ENCODE measurements around the gene CHKB.

The CHKB gene

DNA sequence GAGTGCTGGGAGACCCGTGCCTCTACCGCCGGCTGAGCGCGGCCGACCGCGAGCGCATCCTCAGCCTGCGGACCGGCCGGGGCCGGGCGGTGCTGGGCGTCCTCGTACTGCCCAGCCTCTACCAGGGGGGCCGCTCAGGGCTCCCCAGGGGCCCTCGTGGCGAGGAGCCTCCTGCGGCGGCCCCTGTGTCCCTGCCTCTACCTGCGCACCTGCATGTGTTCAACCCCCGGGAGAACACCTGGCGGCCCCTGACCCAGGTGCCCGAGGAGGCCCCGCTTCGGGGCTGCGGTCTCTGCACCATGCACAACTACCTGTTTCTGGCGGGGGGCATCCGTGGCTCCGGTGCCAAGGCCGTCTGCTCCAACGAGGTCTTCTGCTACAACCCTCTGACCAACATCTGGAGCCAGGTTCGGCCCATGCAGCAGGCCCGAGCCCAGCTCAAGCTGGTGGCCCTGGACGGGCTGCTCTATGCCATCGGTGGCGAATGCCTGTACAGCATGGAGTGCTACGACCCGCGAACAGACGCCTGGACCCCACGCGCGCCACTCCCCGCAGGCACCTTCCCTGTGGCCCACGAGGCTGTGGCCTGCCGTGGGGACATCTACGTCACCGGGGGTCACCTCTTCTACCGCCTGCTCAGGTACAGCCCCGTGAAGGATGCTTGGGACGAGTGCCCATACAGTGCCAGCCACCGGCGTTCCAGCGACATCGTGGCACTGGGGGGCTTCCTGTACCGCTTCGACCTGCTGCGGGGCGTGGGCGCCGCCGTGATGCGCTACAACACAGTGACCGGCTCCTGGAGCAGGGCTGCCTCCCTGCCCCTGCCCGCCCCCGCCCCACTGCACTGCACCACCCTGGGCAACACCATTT, 33.5 kb downstream of the CHKB start:
- Histone ChIP-seq H3K36me3 (ENCODE audit: control insufficient read depth in 2 of 2, insufficient read depth in 2 of 2, low read length in 2 of 2) (no peaks in the 10 kb centered on the region), H3K9ac (ENCODE audit: low read depth in 1 of 2, low read length in 2 of 2) (peak overlapping the region in 1 of 2 donors; percentile 12), H3K27ac (ENCODE audit: low read depth in 2 of 2, low read length in 2 of 2) (no peak overlapping the region), H3K4me1 (ENCODE audit: control insufficient read depth in 2 of 2, insufficient read depth in 2 of 2, low read length in 2 of 2) (peaks cover 8 to 11% of the 10 kb centered on the region in 2 donors), H3K27me3 (ENCODE audit: control insufficient read depth in 2 of 2, insufficient read depth in 2 of 2, low read length in 2 of 2) (peaks cover 10 to 13% of the 10 kb centered on the region in 2 donors), H3K4me3 (ENCODE audit: low read length in 2 of 2) (peak overlapping the region; percentile 35 to 50), H3K9me3 (ENCODE audit: control insufficient read depth in 2 of 2, low read length in 2 of 2) (no peaks in the 10 kb centered on the region)

- Histone ChIP-seq H3K27ac (ENCODE audit: low read depth in 2 of 2, low read length in 2 of 2) (no peak overlapping the region), H3K4me3 (ENCODE audit: low read length in 2 of 2) (peak overlapping the region; percentile 35 to 50), H3K36me3 (ENCODE audit: control insufficient read depth in 2 of 2, insufficient read depth in 2 of 2, low read length in 2 of 2) (no peaks in the 10 kb centered on the region), H3K27me3 (ENCODE audit: control insufficient read depth in 2 of 2, insufficient read depth in 2 of 2, low read length in 2 of 2) (peaks cover 10 to 13% of the 10 kb centered on the region in 2 donors), H3K9ac (ENCODE audit: low read depth in 1 of 2, low read length in 2 of 2) (peak overlapping the region in 1 of 2 donors; percentile 21), H3K4me1 (ENCODE audit: control insufficient read depth in 2 of 2, insufficient read depth in 2 of 2, low read length in 2 of 2) (peaks cover 8 to 14% of the 10 kb centered on the region in 2 donors), H3K9me3 (ENCODE audit: control insufficient read depth in 2 of 2, low read length in 2 of 2) (no peaks in the 10 kb centered on the region)
Observed at GRCh38 chr22:50548040-50548920, 34.4 kb downstream of the CHKB start.

DNA sequence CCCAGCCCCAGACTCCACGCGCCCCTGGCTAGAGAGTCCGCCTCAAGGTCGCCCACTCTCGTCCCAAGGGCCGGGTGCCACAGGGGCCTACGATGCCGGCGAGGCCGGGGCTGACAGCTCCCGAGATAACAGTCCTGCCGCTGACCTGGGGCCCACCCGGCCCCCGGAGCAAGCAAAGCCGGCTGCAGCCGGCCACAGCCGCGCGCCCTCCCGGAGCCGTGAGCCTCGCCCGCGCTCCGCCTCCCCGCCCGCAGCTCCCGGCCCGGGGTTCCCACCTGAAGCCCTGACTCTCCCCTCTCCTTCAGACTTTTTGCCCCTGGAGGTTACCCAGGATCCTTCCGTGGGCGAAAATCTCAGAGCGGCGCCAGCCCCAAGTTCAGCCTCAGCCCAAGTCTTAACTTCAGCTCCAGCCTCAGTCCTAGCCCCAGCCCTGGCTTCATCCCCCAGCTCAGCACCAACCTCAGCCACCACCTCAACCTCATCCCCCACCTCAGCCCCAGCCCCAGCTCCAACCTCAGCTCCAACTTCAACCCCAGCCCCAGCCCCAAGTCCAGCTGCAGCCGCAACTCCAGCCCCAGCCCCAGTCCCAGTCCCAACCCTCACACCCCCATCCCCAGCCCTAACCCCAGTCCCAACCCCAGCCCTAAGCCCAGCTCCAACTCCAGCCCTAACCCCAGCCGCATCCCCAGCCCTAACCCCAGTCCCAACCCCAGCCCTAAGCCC, 35.2 kb downstream of the CHKB start:
- Histone ChIP-seq H3K27me3 (ENCODE audit: control insufficient read depth in 2 of 2, insufficient read depth in 2 of 2, low read length in 2 of 2) (peaks cover 10 to 13% of the 10 kb centered on the region in 2 donors), H3K9ac (ENCODE audit: low read depth in 1 of 2, low read length in 2 of 2) (no peak overlapping the region), H3K27ac (ENCODE audit: low read depth in 2 of 2, low read length in 2 of 2) (no peak overlapping the region), H3K4me1 (ENCODE audit: control insufficient read depth in 2 of 2, insufficient read depth in 2 of 2, low read length in 2 of 2) (peaks cover 8 to 14% of the 10 kb centered on the region in 2 donors), H3K4me3 (ENCODE audit: low read length in 2 of 2) (no peak overlapping the region), H3K9me3 (ENCODE audit: control insufficient read depth in 2 of 2, low read length in 2 of 2) (no peaks in the 10 kb centered on the region), H3K36me3 (ENCODE audit: control insufficient read depth in 2 of 2, insufficient read depth in 2 of 2, low read length in 2 of 2) (no peaks in the 10 kb centered on the region)

- Histone ChIP-seq H3K4me1 (ENCODE audit: control insufficient read depth in 2 of 2, insufficient read depth in 2 of 2, low read length in 2 of 2) (peaks cover 8 to 14% of the 10 kb centered on the region in 2 donors), H3K9ac (ENCODE audit: low read depth in 1 of 2, low read length in 2 of 2) (no peak overlapping the region), H3K36me3 (ENCODE audit: control insufficient read depth in 2 of 2, insufficient read depth in 2 of 2, low read length in 2 of 2) (no peaks in the 10 kb centered on the region), H3K9me3 (ENCODE audit: control insufficient read depth in 2 of 2, low read length in 2 of 2) (no peaks in the 10 kb centered on the region), H3K27ac (ENCODE audit: low read depth in 2 of 2, low read length in 2 of 2) (no peak overlapping the region), H3K27me3 (ENCODE audit: control insufficient read depth in 2 of 2, insufficient read depth in 2 of 2, low read length in 2 of 2) (peaks cover 10 to 13% of the 10 kb centered on the region in 2 donors), H3K4me3 (ENCODE audit: low read length in 2 of 2) (no peak overlapping the region)
Observed at GRCh38 chr22:50546326-50547262, 36.1 kb downstream of the CHKB start.

- no peaks in the 10 kb centered on the region for H3K9me3 ChIP-seq (ENCODE audit: control insufficient read depth in 2 of 2, low read length in 2 of 2)
- peaks cover 10 to 13% of the 10 kb centered on the region in 2 donors for H3K27me3 ChIP-seq (ENCODE audit: control insufficient read depth in 2 of 2, insufficient read depth in 2 of 2, low read length in 2 of 2)
- peak within 1 kb of the TSS; percentile 45 to 65 for H3K27ac ChIP-seq (ENCODE audit: low read depth in 2 of 2, low read length in 2 of 2)
- H3K9ac ChIP-seq (ENCODE audit: low read depth in 1 of 2, low read length in 2 of 2) = peak within 1 kb of the TSS; percentile 32 to 71
- H3K36me3 ChIP-seq (ENCODE audit: control insufficient read depth in 2 of 2, insufficient read depth in 2 of 2, low read length in 2 of 2) = no peaks in the 10 kb centered on the region
- no peak within 1 kb of the TSS for H3K4me3 ChIP-seq (ENCODE audit: low read length in 2 of 2)
- peaks cover 8 to 14% of the 10 kb centered on the region in 2 donors for H3K4me1 ChIP-seq (ENCODE audit: control insufficient read depth in 2 of 2, insufficient read depth in 2 of 2, low read length in 2 of 2)
Observed at GRCh38 chr22:50545522-50546325, 36.9 kb downstream of the CHKB start, which contains the start of gene KLHDC7B. KLHDC7B (plus strand) TSS chr22:50545899; CDS start chr22:50546244, 345 bp downstream.

- H3K27me3 ChIP-seq (ENCODE audit: control insufficient read depth in 2 of 2, insufficient read depth in 2 of 2, low read length in 2 of 2) = peaks cover 8 to 13% of the 10 kb centered on the region in 2 donors
- H3K36me3 ChIP-seq (ENCODE audit: control insufficient read depth in 2 of 2, insufficient read depth in 2 of 2, low read length in 2 of 2) = no peaks in the 10 kb centered on the region
- H3K4me3 ChIP-seq (ENCODE audit: low read length in 2 of 2) = no peak overlapping the region
- H3K27ac ChIP-seq (ENCODE audit: low read depth in 2 of 2, low read length in 2 of 2) = peak overlapping the region; percentile 45 to 65
- H3K4me1 ChIP-seq (ENCODE audit: control insufficient read depth in 2 of 2, insufficient read depth in 2 of 2, low read length in 2 of 2) = peaks cover 12 to 15% of the 10 kb centered on the region in 2 donors
- H3K9ac ChIP-seq (ENCODE audit: low read depth in 1 of 2, low read length in 2 of 2) = peak overlapping the region; percentile 32 to 71
- no peaks in the 10 kb centered on the region for H3K9me3 ChIP-seq (ENCODE audit: control insufficient read depth in 2 of 2, low read length in 2 of 2)
Observed at GRCh38 chr22:50544746-50545253, 37.8 kb downstream of the CHKB start.

DNA sequence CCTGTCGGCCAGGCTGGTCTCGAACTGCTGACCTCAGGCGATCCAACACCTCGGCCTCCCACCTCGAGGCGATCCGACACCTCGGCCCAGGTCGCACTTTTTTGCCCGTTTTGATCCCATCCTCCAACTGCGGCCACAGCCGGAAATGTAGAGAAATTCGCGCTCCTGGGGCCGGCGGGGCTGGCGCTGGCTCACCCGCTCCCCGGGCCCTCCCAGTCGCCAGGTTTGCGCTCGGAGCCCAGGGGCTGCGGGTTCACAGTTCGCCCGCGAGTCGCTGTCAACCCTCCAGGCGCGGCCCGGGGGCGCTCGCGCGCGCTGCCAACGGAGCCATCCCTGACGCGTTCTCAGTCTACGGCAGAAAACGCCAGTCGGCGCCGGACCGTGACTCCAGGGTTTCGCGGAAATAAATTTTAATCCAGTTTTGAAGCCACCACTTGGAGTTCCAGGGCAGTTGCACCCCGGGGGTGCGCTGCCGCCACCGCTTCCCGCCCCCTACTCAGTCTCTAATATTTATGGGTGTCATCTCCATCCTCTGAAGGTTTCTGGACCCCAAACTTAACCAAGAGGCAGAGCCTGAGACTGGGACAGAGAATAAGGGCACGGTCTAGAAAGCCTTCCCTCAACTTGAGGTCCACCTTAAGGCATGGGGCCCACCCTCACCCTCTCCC, 38.4 kb downstream of the CHKB start:
- Histone ChIP-seq H3K9ac (ENCODE audit: low read depth in 1 of 2, low read length in 2 of 2) (peak overlapping the region; percentile 52 to 71), H3K4me3 (ENCODE audit: low read length in 2 of 2) (peak overlapping the region; percentile 24 to 60), H3K9me3 (ENCODE audit: control insufficient read depth in 2 of 2, low read length in 2 of 2) (no peaks in the 10 kb centered on the region), H3K27me3 (ENCODE audit: control insufficient read depth in 2 of 2, insufficient read depth in 2 of 2, low read length in 2 of 2) (peaks cover 5 to 13% of the 10 kb centered on the region in 2 donors), H3K27ac (ENCODE audit: low read depth in 2 of 2, low read length in 2 of 2) (peak overlapping the region; percentile 45 to 65), H3K4me1 (ENCODE audit: control insufficient read depth in 2 of 2, insufficient read depth in 2 of 2, low read length in 2 of 2) (peaks cover 15 to 16% of the 10 kb centered on the region in 2 donors), H3K36me3 (ENCODE audit: control insufficient read depth in 2 of 2, insufficient read depth in 2 of 2, low read length in 2 of 2) (no peaks in the 10 kb centered on the region)

DNA sequence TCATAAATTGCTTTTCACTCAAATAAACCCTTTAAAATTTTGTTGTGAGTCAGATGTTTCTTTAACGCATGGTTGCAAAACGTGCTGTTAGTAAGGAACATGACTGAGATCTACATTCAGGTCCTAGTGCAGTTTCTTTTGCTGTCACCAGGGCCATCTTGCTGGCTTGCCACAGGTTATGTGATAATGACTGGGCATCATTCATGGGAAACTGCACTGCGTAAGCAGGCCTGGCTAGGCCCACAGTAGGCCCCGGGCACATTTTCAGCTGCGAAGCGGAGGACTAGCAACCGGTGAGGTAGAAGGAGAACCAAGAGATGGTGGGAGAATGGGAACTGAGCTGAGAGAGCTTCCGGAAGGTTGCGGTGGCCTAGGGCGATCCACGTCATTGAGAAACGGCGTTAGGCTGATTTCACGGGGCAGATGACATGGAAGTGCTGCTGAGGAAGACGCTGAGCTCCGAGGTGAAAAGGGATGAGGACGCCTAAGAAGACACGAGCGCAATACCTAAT, 40.2 kb downstream of the CHKB start:
- H3K4me1 ChIP-seq (ENCODE audit: control insufficient read depth in 2 of 2, insufficient read depth in 2 of 2, low read length in 2 of 2) = peaks cover 20 to 25% of the 10 kb centered on the region in 2 donors
- H3K9ac ChIP-seq (ENCODE audit: low read depth in 1 of 2, low read length in 2 of 2) = no peak overlapping the region
- peak overlapping the region; percentile 32 to 80 for H3K27ac ChIP-seq (ENCODE audit: low read depth in 2 of 2, low read length in 2 of 2)
- no peaks in the 10 kb centered on the region for H3K9me3 ChIP-seq (ENCODE audit: control insufficient read depth in 2 of 2, low read length in 2 of 2)
- H3K27me3 ChIP-seq (ENCODE audit: control insufficient read depth in 2 of 2, insufficient read depth in 2 of 2, low read length in 2 of 2) = peaks cover 0 to 7% of the 10 kb centered on the region in 2 donors
- no peaks in the 10 kb centered on the region for H3K36me3 ChIP-seq (ENCODE audit: control insufficient read depth in 2 of 2, insufficient read depth in 2 of 2, low read length in 2 of 2)
- no peak overlapping the region for H3K4me3 ChIP-seq (ENCODE audit: low read length in 2 of 2)

Data from mucosa of rectum (tissue), 2 donors.